NCI-H128 (cell line): ENCODE data around the gene GAK.
"Not testable (repeated sequence)": the region's sequence is repeated elsewhere in the genome, so short reads cannot be mapped to it uniquely, and the experiment has no call there.

Experiments
- DNase-seq: peaks from one replicate; lab custom pipeline; 2025; ENCODE audit not compliant: unreplicated experiment; lab: John Stamatoyannopoulos, UW

The GAK gene

DNA sequence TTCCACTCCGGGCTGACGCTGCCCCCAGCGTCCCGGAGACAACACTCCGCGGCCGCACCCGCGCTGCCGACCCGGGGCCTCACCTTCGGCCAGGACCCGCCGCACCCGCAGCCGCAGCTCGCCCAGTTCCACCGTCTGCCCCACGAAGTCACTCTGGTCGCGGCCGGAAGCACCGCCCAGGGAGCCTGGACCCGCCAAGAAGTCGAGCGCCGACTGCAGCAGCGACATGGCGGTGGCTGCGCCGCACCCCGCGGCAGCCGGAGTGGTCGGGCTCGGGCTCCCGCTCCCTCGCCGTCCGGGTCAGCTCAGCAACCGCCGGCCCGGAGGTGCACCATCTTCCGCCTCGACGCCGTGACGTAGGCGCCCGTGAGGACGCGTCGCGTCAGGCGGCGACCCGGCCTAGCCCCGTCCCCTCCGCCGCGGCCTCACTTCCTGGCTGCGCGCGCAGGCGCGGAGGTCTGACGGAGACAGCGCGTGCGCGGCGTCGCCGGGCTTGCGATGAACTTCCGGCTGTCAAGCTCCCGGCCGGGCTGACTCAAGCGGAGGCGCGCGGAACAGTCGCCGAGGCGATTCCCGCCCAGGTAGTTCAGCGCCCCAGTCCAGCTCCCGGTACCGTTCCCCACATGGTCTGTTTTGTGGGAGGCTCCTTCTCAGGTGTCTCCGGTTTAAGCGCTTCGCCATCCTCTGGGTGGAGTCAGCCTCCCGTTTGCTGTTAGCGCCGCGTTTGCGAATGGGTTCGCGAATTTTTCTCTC lies at the start of gene GAK, which contains the start of gene TMEM175:
Gene GAK, minus strand, starts transcription at position 357 of the 753 bp plus-strand sequence. Its CDS starts 129 bp downstream, at position 228.
Gene TMEM175, plus strand, starts transcription at position 501 of the 753 bp plus-strand sequence. CDS start 15,280 bp downstream, outside the sequence.
- DNase-seq, result peak; percentile 73

- DNase-seq, result no peak
Measured at GRCh38 chr4:978957-979701, 47.0 kb upstream of the GAK start.

- DNase-seq, result not testable (repeated sequence)
Measured at GRCh38 chr4:976016-976415, 43.9 kb upstream of the GAK start.

- no peak for DNase-seq
Measured at GRCh38 chr4:974668-975067, 42.6 kb upstream of the GAK start.

DNA sequence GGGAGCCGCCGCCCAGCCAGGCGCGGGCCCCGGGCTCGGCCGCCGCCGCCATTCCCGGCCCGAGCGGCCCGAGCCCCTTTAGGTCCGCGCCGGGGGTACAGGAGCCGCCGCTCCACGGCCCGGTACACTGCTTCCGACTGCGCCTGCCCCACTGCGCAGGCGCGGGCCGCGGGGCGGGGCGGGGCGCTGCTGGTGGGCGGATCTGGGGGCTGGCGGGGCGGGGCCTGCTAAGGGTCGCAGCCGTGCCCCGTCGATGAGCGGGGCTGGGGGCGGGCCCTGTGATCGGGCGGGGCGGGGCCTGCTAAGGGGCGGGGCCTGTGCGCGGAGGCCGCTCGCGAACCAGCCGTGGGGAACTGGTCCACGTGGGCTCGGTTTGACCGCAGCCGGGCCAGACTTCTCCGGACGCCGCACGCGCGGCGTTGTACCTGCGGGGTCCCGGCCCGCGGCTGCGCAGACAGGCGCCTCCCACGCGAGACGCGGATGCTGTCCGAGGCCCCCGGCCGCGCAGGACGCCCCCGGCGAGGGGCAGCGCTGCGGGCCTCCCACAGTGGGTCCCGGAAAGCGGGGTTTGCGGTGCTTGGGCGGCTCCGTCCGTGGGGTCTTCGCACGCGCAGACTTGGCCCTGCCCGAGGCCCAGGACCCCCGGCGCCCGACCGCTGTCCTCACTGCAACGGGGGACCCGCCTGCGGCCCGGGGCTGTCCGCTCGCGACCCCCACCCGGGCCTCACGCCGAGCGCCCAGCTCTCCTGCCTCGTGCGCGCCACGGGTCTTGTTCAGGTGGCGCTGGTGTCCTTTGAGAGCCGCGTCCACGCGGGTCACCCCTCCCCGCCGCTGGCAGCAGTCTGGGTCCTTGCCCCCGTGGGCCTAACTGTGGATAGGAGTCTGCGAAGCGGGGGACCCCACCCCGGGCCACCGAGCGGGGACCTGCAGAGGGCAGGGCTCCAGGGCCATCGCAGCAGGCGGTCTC lies 41.6 kb upstream of the GAK start, which contains the start of gene DGKQ:
Gene DGKQ, minus strand, starts transcription at position 139 of the 967 bp plus-strand sequence. Its CDS starts 87 bp downstream, at position 52.
- peak; percentile 4 for DNase-seq

DNA sequence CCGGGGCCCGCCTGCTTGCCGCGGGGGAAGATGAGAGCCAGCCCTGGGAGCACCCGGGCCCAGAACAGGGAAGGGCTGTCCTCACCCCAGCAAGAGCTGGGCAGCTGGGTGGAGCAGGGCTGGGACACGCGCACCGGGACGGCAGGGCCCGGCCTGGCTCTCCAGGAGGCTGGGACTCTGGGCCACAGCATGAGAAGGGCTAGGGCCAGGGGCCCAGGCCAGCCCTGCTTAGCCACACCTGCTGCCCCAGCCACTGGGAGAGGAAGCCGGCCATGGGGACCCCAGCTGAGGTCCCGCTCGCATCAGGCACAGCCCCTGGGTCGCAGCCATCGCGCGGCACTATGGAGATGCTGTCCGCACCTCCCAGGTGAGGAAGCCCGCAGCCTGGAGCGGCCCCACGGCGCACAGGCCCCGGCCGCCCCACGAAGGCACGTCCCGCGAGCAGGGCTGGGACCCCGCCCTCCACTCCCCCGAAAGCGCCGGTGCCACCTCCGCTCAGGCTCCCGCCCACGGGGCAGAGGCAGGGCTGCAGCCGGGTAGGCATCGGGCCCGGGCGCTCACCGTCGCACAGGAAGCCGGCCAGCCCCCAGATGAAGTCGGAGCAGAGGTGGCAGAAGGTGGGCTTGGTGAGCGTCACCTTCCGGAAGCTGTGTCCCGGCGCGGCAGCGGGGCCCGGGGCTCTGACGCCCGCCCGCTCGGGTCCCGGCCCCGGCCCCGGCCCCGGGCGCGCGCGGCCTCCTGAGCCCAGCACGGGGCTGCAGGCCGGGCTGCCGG lies 40.7 kb upstream of the GAK start:
- no peak for DNase-seq

GRCh38 chr4:971666-972500 lies 39.8 kb upstream of the GAK start:
- no peak for DNase-seq

DNA sequence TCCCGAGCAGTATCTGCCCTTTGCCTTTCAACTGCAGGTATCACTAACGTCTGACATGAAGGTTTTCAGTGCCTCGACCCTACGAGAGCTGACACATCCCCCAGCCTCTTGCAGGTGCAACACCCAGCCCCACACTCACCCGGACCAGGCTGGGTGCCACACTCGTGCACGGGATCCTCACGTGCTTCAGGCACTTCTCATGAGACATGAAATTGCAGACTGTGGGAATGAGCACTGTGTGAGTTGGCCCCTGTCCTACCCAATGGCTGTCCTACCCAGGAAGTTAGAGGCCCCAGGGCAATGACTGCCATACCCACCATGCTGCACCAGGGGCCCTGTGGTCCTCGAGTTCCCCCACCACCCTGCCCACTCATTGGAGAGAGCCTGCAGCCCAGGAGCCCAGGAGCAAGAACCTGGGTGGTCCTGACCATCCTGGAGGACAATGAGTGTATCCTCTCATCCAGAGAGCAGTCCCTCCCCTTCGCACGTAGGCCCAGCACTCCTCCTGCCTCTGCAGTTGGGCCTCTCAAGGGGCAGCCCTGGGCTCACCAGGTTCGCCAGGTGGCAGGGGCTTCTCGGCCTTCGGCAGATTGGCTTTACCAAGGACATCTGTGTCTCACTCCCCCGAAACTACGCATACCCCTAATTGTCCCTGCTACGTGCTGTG lies 38.9 kb upstream of the GAK start:
- DNase-seq, result no peak

GRCh38 chr4:970046-970745 lies 38.1 kb upstream of the GAK start:
- no peak for DNase-seq

DNA sequence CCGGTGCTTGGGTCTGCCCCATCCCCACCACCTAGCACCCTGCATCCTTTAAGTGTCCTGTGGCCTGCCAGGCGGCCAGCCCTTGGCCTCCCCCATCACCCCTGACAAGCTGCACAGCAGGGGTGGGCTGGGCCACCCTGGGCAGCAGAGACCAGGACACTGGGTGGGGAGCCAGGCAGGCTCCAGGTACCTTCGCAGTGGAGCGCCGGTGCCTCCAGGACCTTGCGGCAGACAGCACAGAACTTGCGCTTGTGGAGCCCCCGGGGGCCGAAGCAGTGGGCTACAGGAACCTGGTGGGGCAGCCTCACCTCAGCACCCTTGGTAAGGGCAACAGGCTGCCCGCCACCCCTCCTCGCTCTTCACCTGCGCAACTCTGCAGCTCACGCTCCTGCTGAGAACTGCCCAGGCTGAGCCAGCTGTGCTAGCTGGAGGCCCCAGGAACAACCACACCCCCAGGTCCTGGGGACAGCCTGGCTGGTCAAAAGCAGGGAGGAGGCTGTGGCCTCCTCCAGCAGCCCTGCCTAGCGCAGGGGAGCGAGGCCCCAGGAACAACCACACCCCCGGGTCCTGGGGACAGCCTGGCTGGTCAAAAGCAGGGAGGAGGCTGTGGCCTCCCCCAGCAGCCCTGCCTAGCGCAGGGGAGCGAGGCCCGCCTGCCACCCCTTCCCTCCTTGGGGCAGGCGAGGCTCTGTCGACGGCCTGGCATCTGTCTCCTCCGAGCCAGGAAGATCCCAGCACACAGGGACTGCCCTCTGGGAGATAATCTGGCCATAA lies 36.7 kb upstream of the GAK start:
- no peak for DNase-seq

DNA sequence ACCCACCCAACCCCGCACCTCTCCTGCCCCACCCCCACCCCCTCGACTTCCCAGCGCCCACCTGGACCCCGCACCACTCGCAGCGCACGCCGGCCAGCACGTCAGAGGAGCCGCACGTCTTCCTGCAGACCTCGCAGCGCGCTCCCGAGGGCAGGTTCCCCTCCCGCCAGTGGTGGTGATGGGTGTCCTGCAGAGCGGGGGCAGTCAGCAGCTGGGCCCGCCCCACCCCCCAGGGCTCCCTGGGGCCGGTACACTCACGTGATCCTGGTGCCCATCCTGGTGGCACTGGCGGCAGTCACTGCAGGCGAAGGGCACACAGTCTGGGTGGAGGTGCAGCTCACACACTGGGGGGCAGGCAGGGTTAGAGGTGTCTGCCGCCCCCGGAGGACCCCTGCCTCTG lies 36.1 kb upstream of the GAK start:
- DNase-seq, result no peak

DNA sequence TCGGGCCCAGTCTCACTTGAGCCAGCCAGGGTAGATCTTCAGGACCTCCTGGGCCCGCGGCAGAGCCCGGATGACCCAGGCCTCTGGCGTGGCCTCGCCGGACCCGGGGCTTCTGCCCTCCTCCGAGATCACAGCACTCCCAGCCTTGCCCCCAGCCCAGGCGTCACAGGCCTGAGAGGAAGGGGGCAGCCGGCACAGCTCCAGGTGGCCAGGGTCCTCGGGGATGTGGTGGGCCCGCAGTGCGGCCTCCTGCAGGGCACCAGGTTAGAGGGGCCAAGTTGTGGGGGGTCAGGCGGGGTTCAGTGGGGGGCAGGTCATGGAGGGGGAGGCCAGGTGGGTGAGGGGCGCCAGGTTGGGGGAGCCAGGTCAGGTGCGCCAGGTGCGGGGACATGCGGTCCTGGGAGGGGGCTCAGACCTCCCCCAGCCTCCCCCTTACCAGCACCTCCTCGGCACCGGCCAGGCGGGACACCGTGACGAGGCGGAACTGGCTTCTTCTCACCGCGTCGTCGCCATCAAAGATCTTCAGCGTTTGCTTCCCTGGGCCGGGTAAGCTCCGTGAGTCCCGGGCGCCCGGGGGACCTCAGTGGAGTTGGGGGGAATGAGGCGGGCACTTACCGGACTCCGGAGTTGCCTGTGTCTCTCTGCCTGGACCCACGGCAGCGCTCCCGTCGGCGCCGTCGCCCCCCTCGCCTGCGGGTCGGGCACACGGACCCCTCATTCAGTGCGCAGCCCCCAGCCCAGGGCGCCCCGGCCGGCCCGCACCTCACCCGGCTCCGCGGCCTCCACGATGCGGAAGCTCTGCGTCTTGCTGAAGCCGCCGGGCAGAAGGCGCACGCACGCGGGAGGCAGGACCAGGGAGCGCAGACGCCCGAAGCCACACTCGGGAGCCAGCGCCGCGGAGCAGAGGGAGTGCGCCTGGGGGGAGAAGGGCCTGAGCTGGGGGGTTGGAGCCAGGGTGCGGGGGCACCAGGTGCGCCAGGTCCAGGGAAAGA lies 35.3 kb upstream of the GAK start:
- no peak for DNase-seq

DNA sequence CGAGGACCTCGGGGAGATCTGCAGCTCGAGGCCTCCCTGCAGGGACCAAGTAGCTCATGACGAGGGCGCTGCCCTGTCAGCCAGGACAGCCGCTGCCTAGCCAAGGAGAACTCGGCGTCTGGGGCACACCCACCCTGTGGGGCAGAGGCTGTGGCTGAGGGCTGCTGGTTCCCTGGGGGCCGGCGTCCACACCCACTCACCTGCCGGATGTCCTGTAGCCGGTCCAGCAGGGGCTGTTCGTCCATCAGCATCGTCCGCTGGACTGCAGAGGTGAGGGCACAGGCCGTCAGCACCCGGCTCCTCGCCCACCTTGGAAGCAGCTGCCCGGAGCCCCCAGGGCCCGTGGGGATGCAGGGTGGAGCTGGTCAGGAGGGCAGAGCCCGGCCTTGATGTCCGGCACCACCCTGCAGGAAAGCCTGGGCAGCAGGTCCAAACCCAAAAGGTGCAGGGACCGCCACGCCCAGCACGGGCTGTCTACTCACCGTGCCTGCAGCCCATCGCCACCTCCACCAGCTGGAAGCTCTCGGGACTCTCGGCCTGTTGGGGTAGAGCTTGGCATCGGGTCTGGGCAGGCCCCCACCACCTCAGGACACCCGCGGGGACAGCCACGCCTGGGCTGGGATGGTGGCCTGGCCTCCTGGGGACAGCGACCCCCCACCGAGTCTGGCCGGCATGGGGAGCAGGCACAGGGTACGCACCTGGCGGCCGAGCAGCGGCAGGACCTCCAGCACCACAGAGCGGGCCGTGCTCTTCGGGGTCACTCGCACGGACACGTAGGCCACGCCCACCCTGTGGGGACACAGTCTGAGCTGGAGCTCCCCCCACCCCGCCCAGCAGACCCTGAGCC lies 34.4 kb upstream of the GAK start:
- no peak for DNase-seq

DNA sequence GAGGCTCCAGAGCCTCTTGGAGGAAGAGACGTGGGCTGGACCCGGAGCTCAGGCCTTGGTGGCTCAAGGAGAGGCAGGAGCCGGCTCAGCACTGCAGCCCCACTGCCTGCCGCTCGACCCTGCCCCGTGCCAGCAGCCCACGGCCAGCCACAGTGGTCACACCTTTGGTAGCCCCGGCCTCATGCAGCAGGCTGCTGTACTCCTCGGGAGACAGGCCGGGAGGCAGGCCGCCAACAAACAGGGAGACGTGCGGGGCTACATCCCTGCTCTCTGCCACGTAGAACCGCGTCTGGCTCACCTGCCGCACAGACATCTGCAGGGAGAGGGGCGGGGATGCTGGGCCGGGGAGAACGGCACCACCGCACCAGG lies 33.6 kb upstream of the GAK start:
- DNase-seq, result no peak

GRCh38 chr4:965048-965765 lies 33.1 kb upstream of the GAK start:
- DNase-seq, result no peak
